GM20431 (cell line): ENCODE data around the gene MYO3A.
"Not testable (repeated sequence)": the region's sequence is repeated elsewhere in the genome, so short reads cannot be mapped to it uniquely, and the experiment has no call there.

Experiments
- in situ Hi-C: fragments of 300-500 bp; cut with MseI, MboI; formaldehyde crosslinking; loops from one replicate; pipeline ENCODE4 v1.15.0; 2020; ENCODE audit warnings: low sequenced_read_pairs; ENCODE audit not compliant: unreplicated experiment

The MYO3A gene

GRCh38 chr10:26064106-26064505, 130.1 kb downstream of the MYO3A start:
- in situ Hi-C loops: no loop called here

DNA sequence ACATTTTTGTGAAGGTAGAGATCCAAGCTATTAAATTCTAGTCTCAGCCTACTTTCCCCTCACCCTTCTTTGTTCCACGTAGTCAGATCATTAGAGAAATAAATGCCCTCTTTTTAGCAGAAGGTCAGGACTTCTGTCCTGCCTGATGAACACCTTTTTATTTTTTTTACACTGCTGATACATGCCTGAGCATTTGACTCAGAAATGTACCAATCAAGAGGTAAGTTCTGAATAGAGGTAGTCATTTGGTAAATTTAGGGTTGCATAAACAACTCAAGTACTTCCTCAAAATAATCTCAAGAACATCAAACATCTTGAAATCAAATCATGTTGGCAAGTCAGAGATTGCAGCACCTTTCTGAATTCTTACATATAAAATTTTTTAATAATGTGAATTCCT, 133.7 kb downstream of the MYO3A start:
- in situ Hi-C loops: no loop called here

DNA sequence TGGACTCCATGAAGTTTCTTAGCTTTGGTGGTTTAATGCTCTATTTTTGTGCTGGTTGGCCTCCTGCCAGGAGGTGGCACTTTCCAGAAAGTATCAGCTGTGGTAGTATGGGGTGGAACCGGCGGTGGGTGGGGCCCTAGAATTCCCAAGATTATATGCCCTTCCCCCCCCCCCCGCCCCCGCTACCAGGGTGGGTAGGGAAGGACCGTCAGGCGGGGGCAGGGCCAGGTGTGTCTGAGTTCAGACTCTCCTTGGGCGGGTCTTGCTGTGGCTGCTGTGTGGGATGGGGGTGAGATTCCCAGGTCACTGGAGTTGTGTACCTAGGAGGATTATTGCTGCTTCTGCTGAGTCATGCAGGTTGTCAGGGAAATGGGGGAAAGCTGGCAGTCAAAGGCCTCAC, 146.9 kb downstream of the MYO3A start:
- in situ Hi-C loops: not testable (repeated sequence)

DNA sequence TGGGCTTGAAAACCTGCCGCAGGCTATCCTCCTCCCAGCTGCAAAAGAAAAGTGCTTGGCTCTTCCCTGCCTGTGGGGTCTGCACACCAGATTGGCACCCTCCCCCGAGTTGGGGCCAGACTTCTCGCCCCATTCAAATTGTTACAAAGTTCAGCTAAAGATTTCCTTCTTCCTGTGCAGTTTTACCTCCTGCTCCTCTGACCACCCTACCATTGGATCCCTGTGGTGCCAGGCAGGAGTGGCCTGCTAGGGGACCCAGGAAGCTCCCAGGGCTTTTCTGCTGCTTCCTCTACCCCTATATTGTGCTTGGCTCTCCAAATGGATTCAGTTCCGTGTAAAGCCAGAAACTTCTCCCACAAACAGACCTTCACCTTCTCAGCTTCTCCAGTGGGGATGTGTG, 147.4 kb downstream of the MYO3A start:
- in situ Hi-C loops: no loop called here

DNA sequence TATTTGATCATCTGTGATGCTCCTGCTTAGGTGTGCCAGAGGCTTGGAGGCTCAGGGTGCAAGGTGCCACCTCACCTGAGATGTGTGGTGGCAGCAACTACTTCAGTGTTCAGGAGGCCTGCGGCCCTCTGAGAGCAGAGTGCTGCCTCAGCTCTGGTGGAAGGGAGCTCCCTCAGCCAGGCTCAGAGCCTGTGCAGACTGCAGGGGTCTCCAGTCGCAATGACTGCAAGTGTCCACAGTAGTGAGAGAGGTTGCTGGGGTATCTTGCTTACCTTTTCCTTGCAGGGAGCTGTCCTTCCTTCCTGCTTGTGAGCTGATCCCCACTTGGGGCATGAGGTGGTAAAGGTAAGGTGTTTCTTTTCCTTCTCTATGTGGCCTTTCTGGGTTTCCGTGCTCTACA, 151.5 kb downstream of the MYO3A start:
- in situ Hi-C loops: no loop called here

DNA sequence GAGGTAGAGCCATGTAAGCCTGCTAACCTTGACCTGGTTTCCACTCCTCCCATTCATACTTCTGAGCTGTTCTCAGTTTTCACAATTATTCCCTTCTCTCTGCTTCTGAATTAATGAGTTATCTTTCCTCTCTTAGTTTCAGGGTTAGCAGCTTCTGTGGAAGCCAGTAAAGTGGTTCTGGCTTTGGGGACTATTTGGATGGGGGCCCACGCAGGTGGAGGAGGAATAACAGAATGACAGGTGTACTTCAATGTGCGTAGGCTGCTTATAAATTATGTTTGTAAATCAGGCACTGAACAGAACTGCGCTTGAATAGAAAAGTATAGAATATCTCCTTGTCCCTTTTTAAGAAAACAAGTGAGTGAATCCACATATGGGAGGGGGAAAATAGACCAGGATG, 153.6 kb downstream of the MYO3A start:
- in situ Hi-C loops: no loop called here

DNA sequence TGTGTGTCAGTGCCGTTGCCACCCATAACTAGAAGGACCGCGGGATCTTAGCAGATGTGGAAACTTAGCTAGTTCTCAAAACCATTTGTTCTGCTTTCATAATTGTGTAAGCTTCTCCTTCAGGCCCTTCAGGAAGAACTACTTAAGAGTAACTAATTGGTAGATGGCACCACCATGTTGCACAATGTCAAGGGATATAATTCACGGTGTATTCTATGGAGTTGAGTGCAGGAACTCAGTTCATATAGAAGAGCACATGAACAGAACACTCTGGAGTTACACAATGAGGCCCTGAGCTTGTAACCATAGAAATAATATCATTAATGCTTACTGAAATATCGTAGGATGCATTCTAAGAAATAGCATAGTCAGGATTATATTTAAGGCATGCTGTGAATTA, 156.0 kb downstream of the MYO3A start:
- in situ Hi-C loops: no loop called here

GRCh38 chr10:26090762-26091161, 156.7 kb downstream of the MYO3A start:
- in situ Hi-C loops: no loop called here

DNA sequence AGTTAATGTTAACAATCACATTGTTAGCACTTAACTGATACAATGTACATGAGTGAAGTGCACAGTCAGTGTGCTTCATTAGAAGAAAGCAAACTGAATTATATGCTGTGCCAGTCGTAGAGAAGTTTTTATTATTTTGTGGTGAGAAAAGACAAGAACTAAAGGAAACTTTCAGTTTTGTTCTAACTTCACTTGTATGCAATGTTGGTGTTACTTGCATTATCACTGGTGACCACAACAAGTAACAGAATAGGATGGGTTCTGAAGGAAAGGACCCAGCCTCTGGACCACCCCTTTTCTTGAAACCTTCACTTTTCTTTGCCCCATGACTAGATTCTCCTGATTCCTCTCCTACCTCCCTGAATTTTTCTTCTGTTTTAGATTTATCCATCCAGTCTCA, 159.2 kb downstream of the MYO3A start:
- in situ Hi-C loops: no loop called here

DNA sequence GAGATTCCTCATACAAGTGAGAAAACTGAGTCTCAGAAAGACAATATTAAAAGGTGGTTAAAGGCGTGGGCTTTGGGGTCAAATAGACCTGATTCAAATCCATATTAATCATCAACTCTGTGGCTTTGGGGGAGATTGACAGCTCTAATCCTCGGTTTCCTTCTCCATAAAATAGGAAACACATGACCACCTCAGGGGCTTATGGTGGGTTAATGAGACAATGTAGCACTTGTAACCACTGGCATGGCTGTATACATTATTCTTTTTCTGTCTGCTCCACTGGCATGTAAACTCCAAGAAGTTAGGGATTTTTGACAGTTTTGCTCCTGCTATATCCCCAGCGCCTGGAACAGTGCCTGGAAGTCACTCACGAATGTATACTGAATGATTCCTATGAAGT, 161.8 kb downstream of the MYO3A start:
- in situ Hi-C loops: no loop called here

DNA sequence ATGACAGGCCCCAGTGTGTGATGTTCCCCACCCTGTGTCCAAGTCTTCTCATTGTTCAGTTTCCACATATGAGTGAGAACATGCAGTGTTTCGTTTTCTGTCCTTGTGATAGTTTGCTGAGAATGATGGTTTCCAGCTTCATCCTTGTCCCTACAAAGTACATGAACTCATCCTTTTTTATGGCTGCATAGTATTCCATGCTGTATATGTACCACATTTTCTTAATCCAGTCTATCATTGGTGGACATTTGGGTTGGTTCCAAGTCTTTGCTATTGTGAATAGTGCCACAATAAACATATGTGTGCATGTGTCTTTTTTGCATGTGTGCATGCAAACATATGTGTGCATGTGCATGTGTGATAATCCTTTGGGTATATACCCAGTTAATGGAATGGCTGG, 163.5 kb downstream of the MYO3A start:
- in situ Hi-C loops: not testable (repeated sequence)

- in situ Hi-C loops: no loop called here
Measured at GRCh38 chr10:26112532-26112931, 178.5 kb downstream of the MYO3A start.

DNA sequence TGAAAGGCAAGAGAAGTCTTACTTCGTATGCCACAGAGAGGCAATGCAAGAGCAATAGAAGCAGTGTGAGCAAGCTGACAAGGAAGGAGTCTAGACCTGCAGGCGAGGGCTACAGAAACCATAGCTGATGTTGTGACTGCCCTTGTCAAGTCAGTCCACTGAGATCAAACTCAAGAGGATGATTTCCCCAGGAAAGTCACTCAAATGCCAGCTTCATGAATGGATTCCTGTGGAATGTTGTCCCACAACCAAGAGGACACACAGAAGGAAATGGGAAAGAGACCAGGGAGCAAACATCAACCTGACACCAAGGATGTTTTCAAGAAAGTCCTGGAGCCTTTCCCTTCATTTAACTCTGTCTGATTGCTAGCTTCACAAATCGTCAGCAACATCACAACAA, 204.6 kb downstream of the MYO3A start:
- in situ Hi-C loops: no loop called here

DNA sequence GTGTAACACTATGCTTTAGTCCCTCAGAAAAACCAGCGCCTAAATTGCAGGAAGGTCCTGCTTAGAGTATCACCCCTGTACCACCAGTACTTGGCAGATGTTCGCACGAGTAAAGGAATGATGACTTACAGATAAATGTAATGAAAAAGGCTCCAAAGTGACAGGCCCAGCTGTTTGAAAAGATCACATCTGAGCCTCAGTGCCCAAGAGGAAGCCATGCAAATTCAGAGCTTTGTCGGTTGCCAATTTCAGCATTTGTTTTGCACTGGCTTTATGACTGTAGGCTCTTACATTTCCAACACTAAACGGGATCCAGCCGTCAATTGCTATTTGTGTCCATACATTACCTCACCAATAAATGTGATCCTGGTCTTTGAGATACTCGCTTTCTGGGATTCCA, 222.0 kb downstream of the MYO3A start:
- in situ Hi-C loops: no loop called here

DNA sequence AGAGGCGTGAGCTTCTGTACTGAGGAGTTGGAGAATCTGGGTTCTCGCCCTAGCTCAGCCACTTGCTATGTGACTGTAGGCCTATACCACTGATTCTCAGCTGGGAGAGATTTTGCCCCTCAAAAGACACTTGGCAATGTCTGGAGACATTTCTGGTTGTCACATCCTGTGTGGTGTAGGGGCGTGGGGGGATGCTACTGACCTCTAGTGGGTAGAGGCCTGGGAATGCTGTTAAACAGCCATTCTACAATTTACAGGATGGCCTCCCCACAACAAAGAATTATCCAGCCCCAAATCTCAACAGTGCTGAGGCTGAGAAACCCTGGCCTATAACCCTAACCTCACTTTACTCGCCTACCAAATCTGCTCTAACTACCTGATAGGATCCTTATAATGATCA, 223.7 kb downstream of the MYO3A start:
- in situ Hi-C loops: no loop called here

DNA sequence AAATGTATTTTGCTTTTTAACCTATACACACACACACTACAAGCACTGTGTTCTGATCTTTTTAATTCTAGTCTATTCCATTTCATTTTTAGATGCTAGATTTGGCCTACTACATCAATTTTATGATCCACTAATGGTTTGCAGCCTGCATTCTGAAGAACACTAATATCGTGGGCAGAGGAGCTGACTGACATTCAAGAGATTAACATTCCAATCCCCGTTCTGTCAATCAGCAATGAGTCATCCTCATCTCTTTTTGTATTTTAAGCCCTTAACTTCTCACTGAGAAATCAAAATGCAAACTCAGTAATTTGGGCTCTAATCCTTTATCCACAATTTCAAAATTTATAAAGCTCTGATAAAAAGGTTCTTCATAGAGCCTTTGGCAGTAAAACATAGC, 235.4 kb downstream of the MYO3A start:
- in situ Hi-C loops: no loop called here

- in situ Hi-C loops: no loop called here
Measured at GRCh38 chr10:26172131-26172530, 238.1 kb downstream of the MYO3A start.

GRCh38 chr10:26173837-26174236, 239.8 kb downstream of the MYO3A start:
- in situ Hi-C loops: no loop called here

DNA sequence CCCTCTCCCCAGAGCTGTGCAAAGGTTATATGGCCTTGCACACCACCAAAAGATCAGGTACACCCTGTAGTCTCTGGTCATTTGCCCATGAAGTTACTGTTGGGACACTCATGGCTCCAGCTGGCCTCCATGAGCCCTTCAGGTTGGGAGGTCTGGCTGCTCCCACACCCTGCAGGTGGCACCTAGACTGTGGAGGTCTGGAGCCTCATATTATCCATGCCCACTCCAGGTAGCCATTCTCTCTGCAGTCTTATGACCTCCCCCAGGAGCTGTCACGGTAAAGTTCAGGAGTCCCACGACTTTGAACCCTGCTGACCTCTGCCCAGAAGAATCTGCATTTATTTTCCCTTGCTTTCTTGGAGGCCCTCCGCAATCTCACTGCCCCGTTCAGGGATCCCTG, 243.3 kb downstream of the MYO3A start:
- in situ Hi-C loops: no loop called here

DNA sequence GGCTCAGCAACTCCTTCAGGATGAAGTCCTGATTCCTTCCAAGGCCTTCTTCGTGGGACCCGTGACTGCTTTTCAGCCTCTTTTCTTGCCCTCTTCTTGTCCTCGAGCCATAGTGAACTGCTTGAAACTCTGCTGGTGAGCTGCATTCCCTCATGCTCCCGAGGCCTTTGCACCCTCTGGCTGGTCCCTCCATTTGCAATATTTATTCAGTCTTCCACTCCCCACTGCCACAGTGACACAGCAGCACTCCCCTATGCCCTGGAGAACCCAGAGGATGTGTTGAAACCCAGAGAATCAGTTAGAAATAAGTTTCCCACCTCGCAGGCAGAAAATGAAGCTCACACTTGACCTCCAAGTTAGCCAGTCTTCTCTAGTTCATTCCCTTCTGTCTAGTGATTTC, 260.2 kb downstream of the MYO3A start:
- in situ Hi-C loops: no loop called here

DNA sequence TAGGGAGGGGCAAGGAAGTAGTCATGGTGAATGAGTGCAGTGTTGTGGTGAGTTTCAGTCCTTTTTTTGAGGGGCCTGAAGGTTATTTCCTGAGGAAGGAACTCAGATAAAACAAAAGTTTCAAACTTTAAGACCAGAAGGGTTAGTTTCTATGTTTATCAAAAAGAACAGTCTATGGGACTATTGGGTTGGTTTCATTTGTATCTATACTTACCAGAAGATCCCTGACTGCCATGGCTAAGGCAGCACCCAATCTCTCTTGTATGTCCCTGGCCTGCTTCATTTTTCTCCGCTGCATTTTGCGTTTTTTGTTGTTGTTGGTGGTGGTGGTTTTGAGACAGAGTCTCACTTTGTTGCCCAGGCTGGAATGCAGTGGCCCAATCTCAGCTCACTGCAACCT, 263.2 kb downstream of the MYO3A start:
- in situ Hi-C loops: no loop called here

- in situ Hi-C loops: no loop called here
Measured at GRCh38 chr10:26198119-26198518, 264.1 kb downstream of the MYO3A start.

DNA sequence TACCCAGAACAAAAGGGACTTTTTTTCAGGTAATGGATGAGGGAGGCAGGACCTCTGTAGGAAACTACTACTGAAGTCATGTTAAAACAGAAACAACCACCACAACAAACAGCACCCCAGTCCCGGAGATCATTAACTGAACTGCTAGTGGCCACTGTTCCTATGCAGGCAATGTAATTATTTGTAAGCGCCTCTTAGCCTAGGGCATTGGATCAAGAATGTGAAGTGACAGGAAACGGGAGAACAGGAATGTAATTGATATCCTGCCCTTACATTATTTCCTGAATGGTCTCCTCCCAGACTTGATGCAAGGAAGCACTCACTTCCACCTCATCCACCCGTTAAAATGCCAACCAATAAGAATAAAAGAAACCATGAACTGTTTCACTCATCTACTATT, 265.8 kb downstream of the MYO3A start:
- in situ Hi-C loops: no loop called here
